Esophagus (tissue), 2 donors: ENCODE measurements around the gene C19orf38. TPM values are rescaled to one million over a fixed set of nuclear protein-coding genes. Genes with fewer than 3 reads are reported as not detected.
"Not testable (repeated sequence)": the region's sequence is repeated elsewhere in the genome, so short reads cannot be mapped to it uniquely, and the experiment has no call there.

Source experiments
- H3K27ac ChIP-seq, 2 donors: one replicate each; pipeline ENCODE4 v1.5.1; 2013; ENCODE audit warnings: low read depth in 2 of 2, mild to moderate bottlenecking in 2 of 2, inconsistent platforms in 1 of 2, low read length in 1 of 2, moderate library complexity in 1 of 2
- H3K27me3 ChIP-seq, 2 donors: one replicate each; pipeline ENCODE4 v1.6.1; 2013; ENCODE audit warnings: low read length in 2 of 2, control low read depth in 1 of 2, mild to moderate bottlenecking in 1 of 2; ENCODE audit not compliant: insufficient read depth in 2 of 2, control insufficient read depth in 1 of 2
- H3K36me3 ChIP-seq, 2 donors: one replicate each; pipeline ENCODE4 v1.6.1; 2013; ENCODE audit warnings: low read length in 1 of 2; ENCODE audit not compliant: control insufficient read depth in 2 of 2, insufficient read depth in 2 of 2
- H3K4me1 ChIP-seq, 2 donors: one replicate each; pipeline ENCODE4 v1.6.1; 2013; ENCODE audit warnings: low read length in 1 of 2; ENCODE audit not compliant: control insufficient read depth in 2 of 2, insufficient read depth in 2 of 2
- H3K4me3 ChIP-seq, 2 donors: one replicate each; pipeline ENCODE4 v1.5.1; 2013; ENCODE audit warnings: low read length in 2 of 2, mild to moderate bottlenecking in 2 of 2, low read depth in 1 of 2, moderate library complexity in 1 of 2
- H3K9me3 ChIP-seq, 2 donors: one replicate each; pipeline ENCODE4 v1.6.1; 2013; ENCODE audit warnings: mild to moderate bottlenecking in 2 of 2, low read depth in 1 of 2, low read length in 1 of 2, moderate library complexity in 1 of 2; ENCODE audit not compliant: control insufficient read depth in 2 of 2, insufficient read depth in 1 of 2
- WGBS, 2 donors: extraction: QIAGEN DNeasy Blood & Tissue Kit; methylation state at CpG; one replicate each; pipeline ENCODE4 v1.1.7; 2013; 5-methylcytosine and 5-hydroxymethylcytosine counted together
- polyA plus RNA-seq, 2 donors: library from polyadenylated mRNA; stranded (reverse); fragments of 200-250 nt; gene quantifications; one replicate each; pipeline ENCODE4 v1.2.3, GENCODE V29; 2013
- donor health status: healthy with polysubstance abuse.
- donor health status: Bipolar disorder and iron deficiency.

The C19orf38 gene
- polyA plus RNA-seq, 2 donors = 0.19 to 0.20 TPM

- no peaks in the 10 kb centered on the region for H3K27me3 ChIP-seq
- no peaks in the 10 kb centered on the region for H3K4me1 ChIP-seq
- 71 to 81% methylated on average over 6 of the region's 6 CpGs for WGBS, 2 donors
- no peak overlapping the region for H3K4me3 ChIP-seq
- no peaks in the 10 kb centered on the region for H3K36me3 ChIP-seq
- H3K9me3 ChIP-seq = no peaks in the 10 kb centered on the region
- H3K27ac ChIP-seq = peak overlapping the region in 1 of 2 donors; percentile 68
These were observed 14.4 kb downstream of the C19orf38 start for GRCh38 chr19:10862561-10863106.

GRCh38 chr19:10863107-10863717 lies 15.0 kb downstream of the C19orf38 start:
- WGBS, 2 donors = 47 to 53% methylated on average over 18 of the region's 18 CpGs
- Histone ChIP-seq H3K4me3 (no peak overlapping the region), H3K27ac (peak overlapping the region; percentile 32 to 68), H3K36me3 (no peaks in the 10 kb centered on the region), H3K4me1 (no peaks in the 10 kb centered on the region), H3K9me3 (no peaks in the 10 kb centered on the region), H3K27me3 (no peaks in the 10 kb centered on the region)

- Histone ChIP-seq H3K4me1 (no peaks in the 10 kb centered on the region), H3K27ac (no peak overlapping the region), H3K27me3 (no peaks in the 10 kb centered on the region), H3K36me3 (no peaks in the 10 kb centered on the region), H3K9me3 (no peaks in the 10 kb centered on the region), H3K4me3 (no peak overlapping the region)
- WGBS, 2 donors = 14 to 16% methylated on average over 6 of the region's 6 CpGs
These were observed 16.3 kb downstream of the C19orf38 start for GRCh38 chr19:10864538-10864899.

GRCh38 chr19:10866495-10866894 lies 18.3 kb downstream of the C19orf38 start:
- Histone ChIP-seq H3K9me3 (no peaks in the 10 kb centered on the region), H3K4me1 (no peaks in the 10 kb centered on the region), H3K4me3 (no peak overlapping the region), H3K27ac (no peak overlapping the region), H3K27me3 (no peaks in the 10 kb centered on the region), H3K36me3 (no peaks in the 10 kb centered on the region)
- WGBS, 2 donors = 90 to 95% methylated on average over 10 of the region's 10 CpGs

GRCh38 chr19:10868872-10869547 lies 20.8 kb downstream of the C19orf38 start:
- Histone ChIP-seq H3K4me1 (no peaks in the 10 kb centered on the region), H3K27ac (no peak overlapping the region), H3K9me3 (no peaks in the 10 kb centered on the region), H3K36me3 (no peaks in the 10 kb centered on the region), H3K27me3 (no peaks in the 10 kb centered on the region), H3K4me3 (no peak overlapping the region)
- 92 to 98% methylated on average over 10 of the region's 10 CpGs for WGBS, 2 donors

GRCh38 chr19:10869872-10870311 lies 21.7 kb downstream of the C19orf38 start:
- not testable (repeated sequence) for H3K27me3 ChIP-seq, H3K36me3 ChIP-seq, H3K27ac ChIP-seq, H3K9me3 ChIP-seq, H3K4me3 ChIP-seq, H3K4me1 ChIP-seq
- WGBS, 2 donors = 89 to 90% methylated on average over 11 of the region's 11 CpGs

- no peaks in the 10 kb centered on the region for H3K9me3 ChIP-seq
- no peaks in the 10 kb centered on the region for H3K4me1 ChIP-seq
- 2% methylated on average over 21 to 22 of the region's 22 CpGs for whole genome bisulfite sequencing, 2 donors
- no peaks in the 10 kb centered on the region for H3K27me3 ChIP-seq
- peak overlapping the region; percentile 71 to 92 for H3K27ac ChIP-seq
- peak overlapping the region; percentile 34 to 43 for H3K4me3 ChIP-seq
- H3K36me3 ChIP-seq = no peaks in the 10 kb centered on the region
These were observed 22.3 kb downstream of the C19orf38 start for GRCh38 chr19:10870501-10870954.

- Histone ChIP-seq H3K9me3 (no peaks in the 10 kb centered on the region), H3K36me3 (no peaks in the 10 kb centered on the region), H3K4me1 (no peaks in the 10 kb centered on the region), H3K27me3 (no peaks in the 10 kb centered on the region), H3K4me3 (peak within 1 kb of the TSS; percentile 78 to 80), H3K27ac (peak within 1 kb of the TSS; percentile 83 to 92)
- WGBS, 2 donors = 0% methylated on average over 28 to 99 of the region's 99 CpGs
These were observed 22.9 kb downstream of the C19orf38 start, which contains the start of gene CARM1 for GRCh38 chr19:10870955-10871603. Gene CARM1 (plus strand): TSS chr19:10871553. CDS start chr19:10871703, 150 bp downstream.

- peak overlapping the region; percentile 78 to 80 for H3K4me3 ChIP-seq
- peaks cover 0 to 3% of the 10 kb centered on the region in 2 donors for H3K4me1 ChIP-seq
- no peaks in the 10 kb centered on the region for H3K9me3 ChIP-seq
- 0 to 1% methylated on average over 59 to 90 of the region's 90 CpGs for WGBS, 2 donors
- H3K27me3 ChIP-seq = no peaks in the 10 kb centered on the region
- H3K27ac ChIP-seq = peak overlapping the region; percentile 79 to 83
- no peaks in the 10 kb centered on the region for H3K36me3 ChIP-seq
These were observed 23.7 kb downstream of the C19orf38 start for GRCh38 chr19:10871711-10872545.
